Osteocyte (in vitro differentiated cells): ENCODE results near the gene VSX2. TPM values are rescaled to one million over a fixed set of nuclear protein-coding genes. Genes with fewer than 3 reads are reported as not detected.

Experiments used
- DNase-seq: peaks from one replicate; pipeline ENCODE4 v3.0.0; 2021; ENCODE audit warnings: mixed read lengths; ENCODE audit not compliant: unreplicated experiment; ENCODE audit errors: extremely low spot score
- H3K27ac Mint-ChIP-seq: one replicate; pipeline ENCODE4 v1.8.0; 2021; ENCODE audit warnings: mild to moderate bottlenecking, mixed read lengths; ENCODE audit not compliant: unreplicated experiment
- H3K27me3 Mint-ChIP-seq: one replicate; pipeline ENCODE4 v1.8.0; 2021; ENCODE audit warnings: mixed read lengths; ENCODE audit not compliant: unreplicated experiment
- H3K36me3 Mint-ChIP-seq: one replicate; pipeline ENCODE4 v1.8.0; 2021; ENCODE audit warnings: mixed read lengths; ENCODE audit not compliant: unreplicated experiment
- H3K4me1 Mint-ChIP-seq: one replicate; pipeline ENCODE4 v1.8.0; 2021; ENCODE audit warnings: mixed read lengths; ENCODE audit not compliant: unreplicated experiment
- H3K4me3 Mint-ChIP-seq: one replicate; pipeline ENCODE4 v1.8.0; 2021; ENCODE audit warnings: mild to moderate bottlenecking, moderate library complexity, mixed read lengths; ENCODE audit not compliant: unreplicated experiment
- H3K9me3 Mint-ChIP-seq: one replicate; pipeline ENCODE4 v1.8.0; 2021; ENCODE audit warnings: mixed read lengths; ENCODE audit not compliant: unreplicated experiment
- CTCF ChIP-seq: fragments of 200-600 bp; sonication (generic); IDR thresholded peaks from 2 replicates; pipeline ENCODE4 v1.5.0; 2021; ENCODE audit warnings: antibody characterized with exemption, mild to moderate bottlenecking, moderate library complexity
- total RNA-seq: library from RNA; stranded (reverse); gene quantifications from 2 replicates; pipeline ENCODE4 v1.2.1, GENCODE V29; 2021

VSX2 gene
- total RNA-seq, 1 donor from 2014 or later: not detected

- Mint-ChIP-seq H3K27me3 (peaks cover 17% of the 10 kb centered on the region), H3K4me1 (peaks cover 3% of the 10 kb centered on the region)
Measured at GRCh38 chr14:74260525-74261233, 21.4 kb downstream of the VSX2 start.

GRCh38 chr14:74261288-74261687 lies 22.0 kb downstream of the VSX2 start:
- Mint-ChIP-seq H3K9me3 (no peaks in the 10 kb centered on the region), H3K27me3 (peaks cover 17% of the 10 kb centered on the region), H3K4me3 (no peak overlapping the region), H3K4me1 (peaks cover 3% of the 10 kb centered on the region), H3K27ac (no peak overlapping the region), H3K36me3 (no peaks in the 10 kb centered on the region)
- no peak for DNase-seq
- TF ChIP-seq CTCF: no peak

More at GRCh38 chr14:74260525-74261233, 21.4 kb downstream of the VSX2 start:
- no peaks in the 10 kb centered on the region for H3K9me3 Mint-ChIP-seq
- TF ChIP-seq CTCF: no peak
- H3K36me3 Mint-ChIP-seq: no peaks in the 10 kb centered on the region
- no peak for DNase-seq
- H3K27ac Mint-ChIP-seq: no peak overlapping the region
- H3K4me3 Mint-ChIP-seq: no peak overlapping the region

- Mint-ChIP-seq H3K36me3 (no peaks in the 10 kb centered on the region), H3K4me3 (no peak overlapping the region), H3K9me3 (no peaks in the 10 kb centered on the region), H3K27me3 (peaks cover 15% of the 10 kb centered on the region), H3K27ac (no peak overlapping the region), H3K4me1 (no peaks in the 10 kb centered on the region)
- no peak for TF ChIP-seq CTCF
- no peak for DNase-seq
Measured at GRCh38 chr14:74262076-74262475, 22.8 kb downstream of the VSX2 start.

- Mint-ChIP-seq H3K4me1 (no peaks in the 10 kb centered on the region), H3K4me3 (no peak overlapping the region), H3K27ac (no peak overlapping the region), H3K36me3 (no peaks in the 10 kb centered on the region), H3K27me3 (peaks cover 13% of the 10 kb centered on the region), H3K9me3 (no peaks in the 10 kb centered on the region)
- TF ChIP-seq CTCF: no peak
- DNase-seq: no peak
Measured at GRCh38 chr14:74263181-74263580, 23.9 kb downstream of the VSX2 start.

GRCh38 chr14:74263921-74264320 lies 24.7 kb downstream of the VSX2 start:
- H3K27ac Mint-ChIP-seq: no peak overlapping the region
- TF ChIP-seq CTCF: no peak
- no peaks in the 10 kb centered on the region for H3K4me1 Mint-ChIP-seq
- no peaks in the 10 kb centered on the region for H3K36me3 Mint-ChIP-seq
- H3K4me3 Mint-ChIP-seq: no peak overlapping the region
- DNase-seq: no peak
- H3K27me3 Mint-ChIP-seq: peaks cover 9% of the 10 kb centered on the region
- H3K9me3 Mint-ChIP-seq: no peaks in the 10 kb centered on the region
